ENCODE results near the gene NFATC3. TPM values are rescaled to one million over a fixed set of nuclear protein-coding genes. Genes with fewer than 3 reads are reported as not detected.

NFATC3 gene
- total and polyA plus RNA-seq, 12 donors = 6.3 to 32.9 (median 23.4) TPM

- WGBS, 2 donors = 80 to 85% methylated on average over 3 of the region's 3 CpGs
- no peaks in the 10 kb centered on the region for H3K9me3 ChIP-seq
- H3K27me3 ChIP-seq = no peaks in the 10 kb centered on the region
- no peak overlapping the region for H3K27ac ChIP-seq
- no peak for TF ChIP-seq CTCF (IDR thresholded peaks at IDR 0.05)
- ATAC-seq = no peak
- H3K4me3 ChIP-seq = no peak overlapping the region
- DNase-seq = no peak
- intact Hi-C loops (cut with DNase I) = no loop called here
- peaks cover 0 to 3% (median 0%) of the 10 kb centered on the region in 9 donors for H3K4me1 ChIP-seq
- H3K36me3 ChIP-seq = peaks cover 0 to 68% (median 3%) of the 10 kb centered on the region in 9 donors
Measured at GRCh38 chr16:68166264-68166663, 81.1 kb downstream of the NFATC3 start.

- H3K4me1 ChIP-seq = peaks cover 0 to 7% (median 0%) of the 10 kb centered on the region in 9 donors
- H3K9me3 ChIP-seq = no peaks in the 10 kb centered on the region
- ATAC-seq (peak in 2 of 8 donors; percentile 37 to 64), DNase-seq (no peak)
- TF ChIP-seq CTCF (IDR thresholded peaks at IDR 0.05) = no peak
- 41 to 55% methylated on average over 2 of the region's 2 CpGs for WGBS, 2 donors
- H3K36me3 ChIP-seq = peaks cover 0 to 93% (median 41%) of the 10 kb centered on the region in 9 donors
- no peaks in the 10 kb centered on the region for H3K27me3 ChIP-seq
- H3K4me3 ChIP-seq = no peak overlapping the region
- no peak overlapping the region for H3K27ac ChIP-seq
- intact Hi-C loops (cut with DNase I) = no loop called here
Measured at GRCh38 chr16:68179196-68179795, 94.1 kb downstream of the NFATC3 start.

- no peaks in the 10 kb centered on the region for H3K27me3 ChIP-seq
- no peak overlapping the region for H3K4me3 ChIP-seq
- ATAC-seq (no peak), DNase-seq (no peak)
- H3K4me1 ChIP-seq = peaks cover 0 to 7% (median 0%) of the 10 kb centered on the region in 9 donors
- intact Hi-C loops (cut with DNase I) = no loop called here
- 97 to 98% methylated on average over 4 of the region's 4 CpGs for WGBS, 2 donors
- no peak overlapping the region for H3K27ac ChIP-seq
- no peak for TF ChIP-seq CTCF (IDR thresholded peaks at IDR 0.05)
- H3K9me3 ChIP-seq = no peaks in the 10 kb centered on the region
- peaks cover 0 to 92% (median 37%) of the 10 kb centered on the region in 9 donors for H3K36me3 ChIP-seq
Measured at GRCh38 chr16:68179855-68180254, 94.7 kb downstream of the NFATC3 start.

- Histone ChIP-seq H3K36me3 (peaks cover 0 to 99% (median 28%) of the 10 kb centered on the region in 9 donors), H3K4me1 (peaks cover 0 to 7% (median 0%) of the 10 kb centered on the region in 9 donors), H3K4me3 (no peak overlapping the region), H3K27ac (no peak overlapping the region), H3K27me3 (no peaks in the 10 kb centered on the region), H3K9me3 (no peaks in the 10 kb centered on the region)
- intact Hi-C loops (cut with DNase I) = no loop called here
- DNase-seq = no peak
- 85 to 96% methylated on average over 3 of the region's 3 CpGs for WGBS, 2 donors
- no peak for ATAC-seq
- TF ChIP-seq CTCF (IDR thresholded peaks at IDR 0.05) = no peak
Measured at GRCh38 chr16:68183046-68183445, 97.9 kb downstream of the NFATC3 start.

Measured in heart right ventricle (tissue), 16 donors.